ENCODE measurements around the gene MACROD2.

Gene MACROD2

GRCh38 chr20:15061061-15061430, 1065.7 kb downstream of the MACROD2 start:
- DNase-seq (ENCODE audit: low spot score): no peak
- no peak for TF ChIP-seq CTCF (IDR thresholded peaks at IDR 0.05; ENCODE audit: extremely low read depth, missing control alignments)

GRCh38 chr20:15061955-15062354, 1066.6 kb downstream of the MACROD2 start:
- TF ChIP-seq CTCF (IDR thresholded peaks at IDR 0.05; ENCODE audit: extremely low read depth, missing control alignments): no peak
- no peak for DNase-seq (ENCODE audit: low spot score)

GRCh38 chr20:15063081-15063480, 1067.8 kb downstream of the MACROD2 start:
- TF ChIP-seq CTCF (IDR thresholded peaks at IDR 0.05; ENCODE audit: extremely low read depth, missing control alignments): no peak
- no peak for DNase-seq (ENCODE audit: low spot score)

- TF ChIP-seq CTCF (IDR thresholded peaks at IDR 0.05; ENCODE audit: extremely low read depth, missing control alignments): no peak
- DNase-seq (ENCODE audit: low spot score): no peak
Observed at GRCh38 chr20:15064741-15065140, 1069.4 kb downstream of the MACROD2 start.

- DNase-seq (ENCODE audit: low spot score): no peak
- TF ChIP-seq CTCF (IDR thresholded peaks at IDR 0.05; ENCODE audit: extremely low read depth, missing control alignments): no peak
Observed at GRCh38 chr20:15065794-15066193, 1070.5 kb downstream of the MACROD2 start.

- DNase-seq (ENCODE audit: low spot score): no peak
- TF ChIP-seq CTCF (IDR thresholded peaks at IDR 0.05; ENCODE audit: extremely low read depth, missing control alignments): no peak
Observed at GRCh38 chr20:15068486-15068885, 1073.2 kb downstream of the MACROD2 start.

- no peak for TF ChIP-seq CTCF (IDR thresholded peaks at IDR 0.05; ENCODE audit: extremely low read depth, missing control alignments)
- no peak for DNase-seq (ENCODE audit: low spot score)
Observed at GRCh38 chr20:15069355-15069754, 1074.0 kb downstream of the MACROD2 start.
